HG02852 (cell line): ENCODE data around the gene PAN2.
A peak's percentile ranks its signal among the peaks of the same experiment; 100 is the strongest.
"Not testable (repeated sequence)": the region's sequence is repeated elsewhere in the genome, so short reads cannot be mapped to it uniquely, and the experiment has no call there.

Source experiments
- ATAC-seq: cut with Tn5 transposase; IDR thresholded peaks from one replicate; pipeline ENCODE4 v1.9.1; 2021; ENCODE audit warnings: mild to moderate bottlenecking, moderate library complexity; ENCODE audit not compliant: unreplicated experiment

PAN2 gene

DNA sequence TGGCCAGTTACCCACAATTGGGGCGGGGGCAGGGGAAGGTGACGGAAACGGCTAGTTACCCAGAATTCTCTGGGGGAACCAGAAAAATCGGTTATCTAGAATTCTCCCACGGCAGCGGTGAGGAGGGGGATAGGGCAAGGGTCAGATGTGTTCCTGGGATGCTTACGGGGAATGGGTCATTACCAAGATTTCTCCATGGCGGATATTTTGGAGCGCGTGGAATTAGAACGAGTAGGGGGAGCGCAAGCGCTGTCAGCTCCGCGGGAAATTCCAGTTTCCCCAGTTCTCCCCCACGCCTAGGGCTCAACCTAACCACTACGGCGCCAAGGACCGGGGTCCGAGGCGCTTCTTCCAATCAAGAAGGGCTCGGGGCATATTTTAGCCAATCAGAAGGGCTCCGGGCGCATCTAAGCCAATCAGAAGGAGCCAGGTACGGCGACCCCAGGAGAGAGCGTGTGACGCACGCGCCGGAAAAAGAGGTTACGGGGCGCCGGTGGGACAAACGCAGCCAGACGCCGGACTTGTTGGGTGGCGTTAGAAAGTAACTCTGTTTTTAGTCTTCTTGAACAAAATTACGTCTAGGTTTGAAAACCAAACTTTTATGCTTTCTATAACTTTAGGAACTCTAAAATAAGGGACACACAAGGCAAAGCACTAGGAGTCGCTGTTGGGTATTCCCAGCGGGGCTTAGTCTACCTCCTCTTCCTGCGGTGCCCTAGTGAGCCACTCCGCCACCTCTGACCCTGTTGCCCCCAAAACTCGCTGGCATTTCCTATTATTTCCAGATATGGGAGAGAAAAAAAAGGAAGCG, at the start of gene PAN2:
Gene PAN2 (minus strand): TSS at position 322 of the 811 bp plus-strand sequence. CDS start 906 bp downstream, outside the sequence.
- ATAC-seq: peak; percentile 89

DNA sequence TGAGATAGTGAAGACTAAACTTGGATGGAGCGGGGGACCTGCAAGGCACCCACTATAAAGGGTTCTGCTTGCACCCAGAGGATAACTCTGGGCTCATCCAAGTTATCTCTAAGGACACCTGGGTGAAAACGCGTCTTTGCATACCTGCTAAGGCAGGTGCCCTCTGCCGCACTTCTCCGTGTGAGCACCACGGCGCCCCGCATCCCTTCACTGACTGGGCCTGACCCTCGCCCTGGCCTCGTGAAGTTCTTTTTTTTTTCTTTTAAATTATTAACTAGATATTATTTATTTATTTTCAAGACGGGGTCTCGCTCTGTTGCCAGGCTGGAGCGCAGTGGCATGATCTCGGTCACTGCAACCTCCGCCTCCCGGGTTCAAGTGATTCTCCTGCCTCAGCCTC, 48.8 kb upstream of the PAN2 start:
- ATAC-seq: no peak

- ATAC-seq: no peak
Measured at GRCh38 chr12:56377989-56378316, 44.2 kb upstream of the PAN2 start.

GRCh38 chr12:56377310-56377988, 43.6 kb upstream of the PAN2 start:
- ATAC-seq: no peak

- ATAC-seq: peak; percentile 75
Measured at GRCh38 chr12:56375598-56376434, 42.0 kb upstream of the PAN2 start.

- ATAC-seq: peak; percentile 40
Measured at GRCh38 chr12:56374726-56375597, 41.2 kb upstream of the PAN2 start.

- ATAC-seq: no peak
Measured at GRCh38 chr12:56373515-56373914, 39.7 kb upstream of the PAN2 start.

- no peak for ATAC-seq
Measured at GRCh38 chr12:56366948-56367347, 33.1 kb upstream of the PAN2 start.

DNA sequence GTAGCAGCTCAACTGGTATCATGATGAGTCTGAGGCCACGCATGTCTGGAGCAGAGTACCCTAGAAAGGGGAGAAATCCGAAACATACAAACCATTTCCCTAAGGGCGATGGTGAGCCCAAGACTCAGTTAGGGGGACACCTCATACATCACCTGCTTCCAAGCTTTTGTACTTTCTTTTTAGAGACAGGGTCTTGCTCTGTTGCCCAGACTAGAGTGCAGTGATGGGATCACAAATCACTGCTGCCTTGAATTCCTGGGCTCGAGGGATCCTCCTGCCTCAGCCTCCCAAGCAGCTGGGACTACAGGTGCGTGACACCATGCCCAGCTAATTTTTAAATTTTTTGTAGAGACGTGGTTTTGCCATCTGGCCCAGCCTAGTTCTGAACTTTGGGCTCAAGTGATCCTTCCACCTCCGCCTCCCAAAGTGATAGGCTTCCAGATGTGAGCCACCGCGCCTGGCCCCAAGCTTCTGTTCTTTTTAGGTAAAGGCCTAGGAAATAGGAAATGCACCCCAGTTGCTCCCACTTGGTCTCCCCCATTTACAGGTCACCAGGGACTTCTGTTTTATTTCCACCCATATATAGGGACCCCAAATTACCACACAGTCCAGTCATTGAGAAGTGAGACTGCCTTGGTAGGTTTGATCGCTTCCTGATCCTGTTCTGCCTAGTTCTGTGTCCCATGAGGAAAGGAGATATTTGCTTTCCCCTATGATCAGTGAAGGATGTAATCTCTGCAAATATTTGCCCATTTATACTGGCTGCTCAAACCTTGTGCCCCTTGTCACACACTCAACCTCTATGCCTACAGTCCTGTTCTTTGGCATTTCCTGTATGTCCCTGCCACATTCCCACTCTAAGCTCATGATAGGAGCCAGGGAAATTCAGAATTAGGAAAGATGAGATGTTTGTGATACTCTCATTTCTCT, 28.6 kb upstream of the PAN2 start, which contains the start of gene APOF:
Gene APOF (minus strand): TSS at position 728 of the 930 bp plus-strand sequence. CDS start 112 bp downstream, at position 616.
- ATAC-seq: no peak

GRCh38 chr12:56361487-56362129, 27.8 kb upstream of the PAN2 start:
- ATAC-seq: no peak

DNA sequence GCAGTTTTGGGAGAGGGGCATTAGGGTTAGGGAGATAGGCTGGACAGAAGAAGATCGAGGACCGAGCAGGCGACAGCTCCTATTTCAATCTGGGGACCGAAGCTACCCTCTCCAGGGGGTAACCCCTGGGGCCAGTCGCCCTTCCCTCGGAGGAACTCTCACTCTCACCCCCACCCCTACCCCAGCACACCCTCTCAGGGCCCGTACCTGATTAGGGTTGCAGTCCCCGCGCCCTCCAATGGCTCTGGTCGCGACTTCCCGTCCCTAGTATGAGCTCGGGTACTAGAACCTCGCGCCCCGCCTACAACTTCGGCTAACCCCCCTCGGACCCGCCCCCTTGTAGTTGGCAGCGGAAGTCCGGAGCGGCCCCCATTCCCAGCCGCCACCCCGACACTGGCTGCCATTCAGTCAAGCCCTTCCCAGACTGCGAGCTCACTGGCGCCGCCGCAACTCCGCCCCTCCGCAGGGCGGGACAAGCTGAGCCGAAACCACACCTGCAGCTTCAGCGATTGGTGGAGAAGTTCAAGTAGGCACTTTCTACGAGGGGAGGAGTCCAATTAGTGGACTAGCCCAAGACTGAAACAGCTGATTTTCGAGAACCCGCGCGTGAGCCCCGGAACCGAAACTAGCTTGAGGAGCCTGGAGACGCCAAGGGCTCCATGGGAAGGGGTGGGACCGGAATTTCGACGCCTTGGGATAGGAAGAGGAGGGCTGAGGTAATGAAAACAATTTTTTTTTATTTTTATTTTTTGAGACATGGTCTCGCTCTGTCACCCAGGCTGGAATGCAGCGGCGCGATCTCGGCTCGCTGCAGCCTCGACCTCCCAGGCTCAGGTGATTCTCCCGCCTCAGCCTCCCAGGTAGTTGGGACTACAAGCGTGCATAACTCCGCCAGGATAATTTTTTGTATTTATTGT, 26.3 kb upstream of the PAN2 start, which contains the start of gene STAT2:
Gene STAT2 (minus strand): TSS at position 257 of the 917 bp plus-strand sequence. CDS start 3,536 bp downstream, outside the sequence.
- peak; percentile 94 for ATAC-seq

DNA sequence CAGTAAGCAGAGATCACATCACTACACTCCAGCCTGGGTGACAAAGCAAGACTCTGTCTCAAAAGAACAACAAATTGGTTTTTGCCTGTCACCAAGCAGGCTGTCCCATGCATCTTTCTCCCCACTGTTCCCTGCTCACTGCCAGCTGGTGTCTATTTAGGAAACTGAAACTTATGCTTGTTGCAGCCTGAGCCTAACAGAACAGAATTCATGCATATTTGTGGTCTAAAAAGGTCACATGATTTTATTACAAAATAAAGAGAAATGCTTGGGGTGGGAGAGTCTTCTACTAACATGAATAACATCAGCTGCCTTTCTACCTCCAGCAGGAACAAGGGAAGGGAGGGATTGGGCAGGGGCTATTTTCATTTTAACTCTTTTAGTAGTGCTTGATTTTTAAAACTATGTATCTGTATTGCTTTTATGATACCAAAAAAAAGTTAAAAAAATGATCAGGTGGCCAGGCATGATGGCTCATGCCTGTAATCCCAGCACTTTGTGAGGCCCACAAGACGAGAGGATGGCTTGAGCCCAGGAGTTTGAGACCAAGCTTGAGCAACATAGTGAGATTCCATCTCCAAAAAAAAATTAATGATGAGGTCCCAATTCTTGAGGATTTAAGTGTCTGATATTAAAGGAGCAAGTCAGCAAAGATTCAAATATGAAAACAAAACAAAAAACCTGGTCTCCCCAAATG, 25.2 kb upstream of the PAN2 start:
- ATAC-seq: no peak

DNA sequence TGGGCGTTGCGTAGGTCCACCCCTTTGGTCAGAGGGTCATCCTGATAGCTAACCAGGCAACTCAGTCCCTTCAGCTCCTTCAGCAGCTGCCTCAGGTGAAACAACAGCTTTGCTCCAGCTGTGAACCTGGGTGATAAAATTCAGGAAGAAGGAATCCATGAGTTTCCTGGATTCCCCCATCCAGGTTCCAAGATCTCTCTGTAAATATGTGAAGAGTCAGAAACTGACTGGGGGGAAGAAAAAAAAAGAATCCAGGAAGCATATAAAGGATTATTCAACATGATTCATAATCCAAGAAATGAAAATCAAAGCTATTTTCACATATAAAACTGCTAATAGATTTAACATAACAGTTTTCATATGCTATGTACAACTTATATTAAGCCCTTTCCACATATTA, 17.5 kb upstream of the PAN2 start:
- ATAC-seq: no peak

DNA sequence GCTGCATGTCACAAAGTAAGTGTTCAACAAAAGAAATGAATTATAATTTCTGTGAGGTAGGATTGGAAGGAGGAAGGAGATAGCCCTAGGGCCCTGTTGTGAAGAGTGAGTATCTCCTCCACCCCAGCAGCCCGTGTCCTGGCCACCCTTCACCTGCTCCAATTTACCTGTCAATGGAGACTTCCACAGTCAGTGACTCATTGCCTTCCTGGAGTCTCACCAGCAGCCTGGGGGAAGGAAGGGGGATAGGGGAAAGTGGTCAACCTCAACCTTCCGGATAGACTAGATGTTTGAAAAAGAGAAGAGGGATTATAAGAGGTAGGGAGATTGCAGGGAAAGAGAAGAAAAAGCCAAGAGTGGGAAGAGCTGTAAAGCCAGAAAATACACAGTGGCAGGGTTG, 16.9 kb upstream of the PAN2 start:
- ATAC-seq: no peak

DNA sequence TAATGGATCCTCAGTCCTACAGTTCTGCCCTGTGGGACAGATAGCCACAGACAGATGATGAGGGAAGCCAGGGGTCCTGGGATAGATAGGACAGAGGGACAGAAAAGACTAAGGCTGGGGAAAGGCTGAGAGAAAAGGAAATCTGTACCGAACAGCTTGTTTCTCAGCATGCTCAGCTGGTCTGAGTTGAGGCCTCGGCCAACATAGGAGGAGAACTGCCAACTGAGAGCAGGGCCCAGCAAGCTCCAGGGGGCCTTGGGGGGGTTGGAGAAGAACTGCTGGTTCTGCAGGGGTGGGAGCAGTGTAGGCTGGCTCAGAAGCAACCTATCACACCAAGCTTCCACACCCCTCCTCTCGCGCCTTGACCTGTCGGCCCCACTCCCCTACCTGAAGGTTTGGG, 15.0 kb upstream of the PAN2 start:
- no peak for ATAC-seq

DNA sequence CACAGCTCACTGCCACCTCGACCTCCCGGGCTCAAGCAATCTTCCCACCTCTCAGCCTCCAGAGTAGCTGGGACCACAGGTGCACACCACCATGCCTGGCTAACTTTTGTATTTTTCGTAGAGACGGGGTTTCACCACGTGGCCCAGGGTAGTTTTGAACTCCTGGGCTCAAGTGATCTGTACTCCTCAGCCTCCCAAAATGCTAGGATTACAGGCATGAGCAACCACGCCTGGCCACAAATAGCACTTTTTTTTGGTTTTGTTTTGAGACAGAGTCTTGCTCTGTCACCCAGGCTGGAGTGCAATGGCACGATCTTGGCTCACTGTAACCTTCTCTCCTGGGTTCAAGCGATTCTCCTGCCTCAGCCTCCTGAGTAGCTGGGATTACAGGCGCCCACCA, 13.5 kb upstream of the PAN2 start:
- ATAC-seq: not testable (repeated sequence)

- no peak for ATAC-seq
Measured at GRCh38 chr12:56346675-56347074, 12.9 kb upstream of the PAN2 start.
